ENCODE measurements around the gene ANKRD11.

DNA sequence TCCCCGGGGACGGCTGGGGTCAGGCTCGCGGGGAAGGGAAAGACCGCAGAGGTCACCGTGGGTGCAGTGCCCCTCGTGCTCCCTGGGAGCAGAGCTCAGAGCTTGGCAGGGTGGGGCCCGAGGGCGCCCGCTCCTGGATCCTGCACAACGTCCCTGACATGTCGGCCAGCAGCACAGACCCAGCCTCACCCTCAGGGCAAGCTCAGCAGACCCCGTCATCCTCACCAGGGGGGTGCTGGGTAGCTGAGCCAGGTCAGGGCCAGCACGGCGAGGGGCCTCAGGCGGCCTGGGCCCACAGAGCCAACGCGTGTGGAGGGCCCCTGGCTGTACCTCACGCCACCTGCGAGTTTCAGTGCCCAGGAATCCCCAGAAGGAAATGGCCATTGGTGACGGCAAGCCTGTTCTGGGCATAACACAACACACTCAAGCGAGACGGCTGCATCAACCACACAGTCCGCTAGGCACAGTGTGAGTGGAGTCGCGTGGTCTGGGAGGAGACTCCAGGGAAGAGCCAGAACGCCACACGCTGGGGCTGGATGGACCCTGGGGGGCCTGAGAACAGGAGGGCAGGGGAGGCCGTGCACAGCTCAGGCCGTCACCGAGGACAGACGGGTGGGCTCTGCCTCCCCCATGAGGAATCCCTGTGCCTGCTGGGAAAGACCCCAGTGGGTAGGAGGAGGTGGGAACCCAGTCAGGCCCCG is 212.6 kb downstream of the ANKRD11 start:
- TF ChIP-seq POLR2AphosphoS5 (IDR thresholded peaks at IDR 0.05; ENCODE audit: low read depth, low read length) (peak; percentile 11; the same call in 1 of the 2 replicates), CEBPB (IDR thresholded peaks at IDR 0.05; ENCODE audit: low read depth) (no peak), POLR2A (IDR thresholded peaks at IDR 0.05; ENCODE audit: borderline replicate concordance, extremely low read depth, insufficient read depth, insufficient read length) (no peak), EZH2phosphoT487 (IDR thresholded peaks at IDR 0.05; ENCODE audit: borderline replicate concordance) (no peak)
- TF ChIP-seq, protein P1, sequence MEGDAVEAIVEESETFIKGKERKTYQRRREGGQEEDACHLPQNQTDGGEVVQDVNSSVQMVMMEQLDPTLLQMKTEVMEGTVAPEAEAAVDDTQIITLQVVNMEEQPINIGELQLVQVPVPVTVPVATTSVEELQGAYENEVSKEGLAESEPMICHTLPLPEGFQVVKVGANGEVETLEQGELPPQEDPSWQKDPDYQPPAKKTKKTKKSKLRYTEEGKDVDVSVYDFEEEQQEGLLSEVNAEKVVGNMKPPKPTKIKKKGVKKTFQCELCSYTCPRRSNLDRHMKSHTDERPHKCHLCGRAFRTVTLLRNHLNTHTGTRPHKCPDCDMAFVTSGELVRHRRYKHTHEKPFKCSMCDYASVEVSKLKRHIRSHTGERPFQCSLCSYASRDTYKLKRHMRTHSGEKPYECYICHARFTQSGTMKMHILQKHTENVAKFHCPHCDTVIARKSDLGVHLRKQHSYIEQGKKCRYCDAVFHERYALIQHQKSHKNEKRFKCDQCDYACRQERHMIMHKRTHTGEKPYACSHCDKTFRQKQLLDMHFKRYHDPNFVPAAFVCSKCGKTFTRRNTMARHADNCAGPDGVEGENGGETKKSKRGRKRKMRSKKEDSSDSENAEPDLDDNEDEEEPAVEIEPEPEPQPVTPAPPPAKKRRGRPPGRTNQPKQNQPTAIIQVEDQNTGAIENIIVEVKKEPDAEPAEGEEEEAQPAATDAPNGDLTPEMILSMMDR (IDR thresholded peaks at IDR 0.05 in 2 of 3, conservative IDR thresholded peaks at IDR 0.05 in 1 of 3; ENCODE audit: borderline replicate concordance in 1 of 3, insufficient read depth in 1 of 3, low read depth in 2 of 3, low read length in 2 of 3): no peak
- TF ChIP-seq, protein P2, sequence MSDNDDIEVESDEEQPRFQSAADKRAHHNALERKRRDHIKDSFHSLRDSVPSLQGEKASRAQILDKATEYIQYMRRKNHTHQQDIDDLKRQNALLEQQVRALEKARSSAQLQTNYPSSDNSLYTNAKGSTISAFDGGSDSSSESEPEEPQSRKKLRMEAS (IDR thresholded peaks at IDR 0.05): no peak
- TF ChIP-seq, protein P3, sequence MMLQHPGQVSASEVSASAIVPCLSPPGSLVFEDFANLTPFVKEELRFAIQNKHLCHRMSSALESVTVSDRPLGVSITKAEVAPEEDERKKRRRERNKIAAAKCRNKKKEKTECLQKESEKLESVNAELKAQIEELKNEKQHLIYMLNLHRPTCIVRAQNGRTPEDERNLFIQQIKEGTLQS (IDR thresholded peaks at IDR 0.05): no peak

All from HCT116 (cell line).